Adrenal gland (tissue), 12 donors: Measurements from ENCODE around the gene CUL4A. TPM values are rescaled to one million over a fixed set of nuclear protein-coding genes. Genes with fewer than 3 reads are reported as not detected.

Experiments used
- DNase-seq, 7 donors: peaks; one replicate each; pipeline ENCODE4 v3.0.0-alpha.2; 2019 to 2020
- H3K27ac ChIP-seq, 5 donors: fragments of 200-600 bp; sonication (generic) in 4 of 5; 1 replicate in 3 of 5; 2 replicates in 2 of 5; pipeline versions ENCODE4 v1.5.1 to v1.8.0; 2016 to 2020; ENCODE audit warnings: mild to moderate bottlenecking in 1 of 5
- H3K27me3 ChIP-seq: fragments of 200-600 bp; 2 replicates; pipeline ENCODE4 v1.8.0; 2021
- H3K36me3 ChIP-seq, 2 donors: fragments of 200-600 bp; replicated peaks in 1 of 2; 1 replicate in 1 of 2; 2 replicates in 1 of 2; pipeline versions ENCODE4 v1.5.1 to v1.8.0; 2018 to 2022
- H3K4me1 ChIP-seq, 2 donors: fragments of 200-600 bp; replicated peaks in 1 of 2; 1 replicate in 1 of 2; 2 replicates in 1 of 2; pipeline versions ENCODE4 v1.5.1 to v1.8.0; 2018 to 2021
- H3K4me3 ChIP-seq, 4 donors: fragments of 200-600 bp; sonication (generic) in 3 of 4; one replicate each; pipeline ENCODE4 v1.5.1; 2016 to 2018
- H3K9me3 ChIP-seq, 3 donors: fragments of 200-600 bp; sonication (generic) in 1 of 3; replicated peaks in 1 of 3; 1 replicate in 2 of 3; 2 replicates in 1 of 3; pipeline versions ENCODE4 v1.5.1 to v1.8.0; 2016 to 2021
- CTCF ChIP-seq, 6 experiments: fragments of 450-650 bp in 4 of 6; fragments of 200-600 bp in 2 of 6; sonication (generic) in 1 of 6; IDR thresholded peaks; 1 replicate in 5 of 6; 2 replicates in 1 of 6; pipeline versions ENCODE4 v1.5.1 to v1.8.0; 2016 to 2021; ENCODE audit warnings: antibody characterized with exemption in 6 of 6, mild to moderate bottlenecking in 2 of 6, moderate library complexity in 1 of 6
- POLR2A ChIP-seq, 2 donors: fragments of 450-650 bp; IDR thresholded peaks; one replicate each; pipeline ENCODE4 v1.6.1; 2017; ENCODE audit warnings: antibody characterized with exemption in 2 of 2, mild to moderate bottlenecking in 2 of 2, moderate library complexity in 1 of 2
- WGBS, 4 donors: extraction: QIAGEN DNeasy Blood & Tissue Kit in 2 of 4; methylation state at CpG; one replicate each; pipeline versions ENCODE4 v1.1.5 to v1.1.7; 2013 to 2017; 5-methylcytosine and 5-hydroxymethylcytosine counted together
- intact Hi-C, 2 donors: fragments of 100-400 bp; cut with DNase I; formaldehyde crosslinking; loops; one replicate each; pipeline versions ENCODE4 v1.14.1 to v1.15.0; 2022 to 2023
- polyA plus RNA-seq, 3 donors: library from polyadenylated mRNA; stranded (reverse); fragments of 200-250 nt in 2 of 3; fragments of 350-450 nt in 1 of 3; fragmentation: Illumina TruSeq in 1 of 3; extraction: RNeasy Lipid Tissue Mini Kit (QIAGEN cat#74804) in 1 of 3; gene quantifications; one replicate each; pipeline ENCODE4 v1.2.3, GENCODE V29; 2013 to 2014
- total RNA-seq, 9 donors: library from RNA; depleted of rRNA in 4 of 9; stranded (reverse); fragments of >200 nt in 4 of 9; fragments of 120-200 nt in 1 of 9; fragmentation: NEBNext Ultra II Directional in 1 of 9; extraction: Animal tissue kit (Norgen Biotek cat#: 25700) in 1 of 9; gene quantifications; one replicate each; pipeline versions ENCODE4 v1.1.0 to v1.2.4, GENCODE V29; 2013 to 2023
- donor health status: healthy with polysubstance abuse.
- donor health status: Bipolar disorder and iron deficiency.
- donor health status: DM: yes; HTN: yes; CAD: no.
- donor health status: DM: no; HTN: no; CAD: no.
- donor health status: DM: no; HTN: no; CAD: no.
- donor health status: DM: yes; HTN: yes; CAD: no.

Gene CUL4A
- total and polyA plus RNA-seq, 12 donors = 27.6 to 90.4 (median 58.7) TPM

GRCh38 chr13:113274721-113275120 is 65.3 kb downstream of the CUL4A start:
- Histone ChIP-seq H3K4me3 (no peak overlapping the region), H3K36me3 (no peaks in the 10 kb centered on the region), H3K27me3 (no peaks in the 10 kb centered on the region), H3K9me3 (no peaks in the 10 kb centered on the region), H3K4me1 (no peaks in the 10 kb centered on the region), H3K27ac (no peak overlapping the region)
- intact Hi-C loops = loop anchor here (5.0 to 10.0 kb wide), 3 partner anchors 103 to 120 kb away; no protein-coding TSS in a partner anchor
- TF ChIP-seq CTCF (IDR thresholded peaks at IDR 0.05) = no peak
- no peak for TF ChIP-seq POLR2A (IDR thresholded peaks at IDR 0.05)
- no peak for DNase-seq
- 56 to 75% (median 62%) methylated on average over 3 of the region's 3 CpGs for WGBS, 4 donors

- intact Hi-C loops = loop anchor here (5.0 to 10.0 kb wide), 2 partner anchors 117 to 119 kb away; no protein-coding TSS in a partner anchor
- Histone ChIP-seq H3K4me3 (no peak overlapping the region), H3K27me3 (no peaks in the 10 kb centered on the region), H3K4me1 (no peaks in the 10 kb centered on the region), H3K36me3 (no peaks in the 10 kb centered on the region), H3K27ac (no peak overlapping the region), H3K9me3 (no peaks in the 10 kb centered on the region)
- TF ChIP-seq CTCF (IDR thresholded peaks at IDR 0.05) (peak; percentile 40 to 72 (median 62)), POLR2A (IDR thresholded peaks at IDR 0.05) (no peak)
- peak; percentile 37 to 80 (median 68) for DNase-seq
- WGBS, 4 donors = 3 to 15% (median 9%) methylated on average over 3 of the region's 3 CpGs
Measured at GRCh38 chr13:113275387-113275786, 66.0 kb downstream of the CUL4A start.

DNA sequence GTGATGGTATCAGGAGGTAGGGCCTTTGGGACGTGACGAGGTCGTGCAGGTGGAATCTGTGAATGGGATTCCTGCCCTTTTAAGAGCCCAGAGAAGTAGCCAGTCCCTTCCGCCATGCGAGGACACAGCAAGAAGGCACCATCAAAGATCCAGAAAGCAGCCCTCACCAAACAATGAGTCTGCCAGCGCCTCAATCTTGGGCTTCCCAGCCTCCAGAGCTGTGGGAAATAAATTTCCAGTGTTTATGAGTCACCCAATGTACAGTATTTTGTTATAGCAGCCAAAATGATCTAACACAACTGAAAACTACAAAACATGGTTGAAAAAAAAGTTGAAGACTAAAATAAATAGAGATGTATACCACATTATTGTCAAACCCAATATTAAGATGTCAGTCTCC is 70.7 kb downstream of the CUL4A start:
- Histone ChIP-seq H3K27me3 (no peaks in the 10 kb centered on the region), H3K9me3 (no peaks in the 10 kb centered on the region), H3K4me1 (no peaks in the 10 kb centered on the region), H3K36me3 (no peaks in the 10 kb centered on the region), H3K4me3 (no peak overlapping the region), H3K27ac (no peak overlapping the region)
- no peak for DNase-seq
- 90 to 95% (median 93%) methylated on average over 6 of the region's 6 CpGs for WGBS, 4 donors
- intact Hi-C loops = no loop called here
- TF ChIP-seq CTCF (IDR thresholded peaks at IDR 0.05) (no peak), POLR2A (IDR thresholded peaks at IDR 0.05) (no peak)

GRCh38 chr13:113283904-113284303 is 74.5 kb downstream of the CUL4A start:
- no peak for TF ChIP-seq CTCF (IDR thresholded peaks at IDR 0.05)
- TF ChIP-seq POLR2A (IDR thresholded peaks at IDR 0.05) = no peak
- 74 to 84% (median 81%) methylated on average over 8 of the region's 8 CpGs for WGBS, 4 donors
- no peak overlapping the region for H3K27ac ChIP-seq
- H3K36me3 ChIP-seq = no peaks in the 10 kb centered on the region
- no peak overlapping the region for H3K4me3 ChIP-seq
- H3K27me3 ChIP-seq = peaks cover 3% of the 10 kb centered on the region
- H3K4me1 ChIP-seq = no peaks in the 10 kb centered on the region
- no peak for DNase-seq
- no peaks in the 10 kb centered on the region for H3K9me3 ChIP-seq
- intact Hi-C loops = no loop called here
